ENCODE results near the gene NLGN2. TPM values are rescaled to one million over a fixed set of nuclear protein-coding genes. Genes with fewer than 3 reads are reported as not detected.
"Not testable (repeated sequence)": the region's sequence is repeated elsewhere in the genome, so short reads cannot be mapped to it uniquely, and the experiment has no call there.

The NLGN2 gene
- polyA plus RNA-seq (2012; ENCODE audit: insufficient read depth, insufficient read length) = 10.8 TPM

DNA sequence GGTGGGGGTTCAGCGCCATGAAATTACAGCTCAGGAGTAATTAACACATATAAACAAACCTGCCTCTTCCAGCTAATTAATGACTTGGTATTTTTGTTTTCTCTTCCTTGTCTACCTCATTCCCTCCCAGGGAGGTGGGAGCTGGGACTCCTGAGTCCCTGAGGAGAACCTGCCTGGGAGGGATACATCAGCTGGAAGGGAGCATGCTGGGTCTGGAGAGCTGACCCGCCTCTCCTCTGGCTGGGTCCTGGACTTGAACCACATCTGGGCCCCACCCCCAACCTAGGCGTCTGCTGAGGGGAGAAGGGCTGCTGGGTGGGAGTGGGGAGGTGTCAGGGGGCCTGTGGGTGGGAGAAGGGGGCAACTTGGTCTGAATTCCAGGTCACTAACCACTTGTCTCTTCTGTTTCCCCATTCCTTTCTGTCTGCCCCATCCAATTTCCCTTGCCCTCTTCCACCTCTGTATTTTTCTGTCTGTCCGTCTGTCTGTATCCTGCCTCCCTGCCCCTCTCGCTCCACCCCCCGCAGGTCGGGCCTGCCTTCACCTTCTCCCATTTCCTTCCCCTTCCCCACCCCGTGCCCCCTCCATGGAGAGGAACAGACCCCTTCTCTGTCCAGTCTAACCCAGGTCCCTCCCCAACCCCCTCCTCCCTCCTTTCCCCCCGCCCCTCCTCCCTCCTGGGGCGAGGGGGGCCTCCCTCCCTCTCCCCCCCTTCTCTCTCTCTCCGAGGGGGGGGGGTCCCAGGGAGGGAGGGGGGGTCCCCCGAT, at the start of gene NLGN2:
Gene NLGN2, plus strand, starts transcription at position 361 of the 767 bp plus-strand sequence. CDS start 411 bp downstream, outside the sequence.
- no peak within 1 kb of the TSS for H3K4me3 ChIP-seq (ENCODE audit: low read length)
- no peak for DNase-seq (ENCODE audit: low read depth, low spot score)

DNA sequence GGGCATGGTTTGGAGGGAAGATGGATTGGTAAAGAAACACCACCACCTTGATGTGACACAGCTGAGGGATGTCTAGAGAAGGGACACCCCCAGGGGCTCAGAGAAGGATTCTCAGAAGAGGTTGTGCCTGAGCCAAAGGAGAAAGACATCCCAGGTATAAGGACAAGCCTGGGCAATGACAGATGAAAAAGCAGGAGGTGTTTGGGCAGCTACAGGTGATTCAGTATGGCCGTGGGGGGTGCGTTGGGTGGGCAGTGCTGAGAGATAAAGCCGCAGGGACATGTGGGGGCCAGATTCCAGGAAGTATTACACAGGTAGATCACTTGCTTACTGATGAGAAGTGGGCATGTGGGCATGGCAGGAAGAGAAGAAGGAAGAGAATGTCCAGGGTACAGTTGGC, 45.7 kb upstream of the NLGN2 start:
- no peak overlapping the region for H3K4me3 ChIP-seq (ENCODE audit: low read length)
- DNase-seq (ENCODE audit: low read depth, low spot score) = no peak

DNA sequence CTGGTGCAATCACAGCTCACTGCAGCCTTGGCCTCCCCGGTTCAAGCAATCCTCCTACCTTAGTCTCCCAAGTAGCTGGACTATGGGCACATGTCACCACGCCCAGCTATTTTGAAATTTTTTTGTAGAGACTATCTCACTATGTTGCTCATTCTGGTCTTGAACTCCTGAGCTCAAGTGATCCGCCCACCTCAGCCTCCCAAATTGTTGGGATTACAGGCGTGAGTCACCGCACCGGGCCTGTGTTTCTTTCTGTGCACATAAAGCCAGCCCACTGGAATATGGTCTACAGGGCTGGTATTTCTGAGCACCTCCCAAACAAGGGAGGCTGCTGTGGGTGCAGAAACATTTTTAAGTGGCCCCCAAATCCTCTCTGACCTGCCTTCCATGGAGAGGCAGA, 44.3 kb upstream of the NLGN2 start:
- no peak overlapping the region for H3K4me3 ChIP-seq (ENCODE audit: low read length)
- no peak for DNase-seq (ENCODE audit: low read depth, low spot score)

DNA sequence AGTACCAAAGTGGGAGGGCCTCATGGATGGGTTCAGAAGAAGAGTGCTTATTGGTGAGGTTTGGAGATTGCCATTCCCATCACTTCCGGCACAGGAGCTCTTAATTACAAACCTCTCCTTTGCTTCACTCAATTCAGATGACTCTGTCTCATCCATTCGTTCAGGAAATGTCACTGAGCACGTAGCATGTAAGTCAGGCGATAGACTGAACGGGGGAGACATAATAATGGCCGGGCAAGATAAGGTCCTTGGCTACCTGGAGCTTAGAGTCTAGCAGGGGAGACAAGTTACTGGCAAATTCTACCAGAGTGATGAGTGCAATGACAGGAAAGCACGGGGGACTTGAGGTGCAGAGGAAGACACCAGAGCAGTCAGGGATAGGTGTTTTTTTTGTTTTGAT, 41.7 kb upstream of the NLGN2 start:
- not testable (repeated sequence) for DNase-seq (ENCODE audit: low read depth, low spot score); H3K4me3 ChIP-seq (ENCODE audit: low read length)

DNA sequence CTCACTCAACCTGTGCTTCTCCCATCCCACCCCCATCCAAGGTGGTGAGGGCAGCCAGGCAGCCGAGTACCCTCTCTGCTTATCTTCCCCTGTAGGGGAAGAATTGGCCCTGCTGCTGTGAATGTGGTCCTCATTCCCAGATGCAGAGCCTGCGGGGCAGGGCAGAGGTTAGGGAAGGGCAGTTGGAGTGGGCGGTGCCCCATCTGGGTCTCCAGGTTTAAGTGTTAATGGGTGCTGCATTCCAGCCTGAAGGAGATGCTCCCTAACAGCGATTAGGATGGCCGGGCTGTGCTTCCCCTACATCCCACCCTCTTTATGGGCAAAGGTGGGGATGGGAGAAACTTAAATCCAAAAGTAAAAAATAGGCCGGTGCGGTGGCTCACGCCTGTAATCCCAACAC, 40.6 kb upstream of the NLGN2 start:
- no peak for DNase-seq (ENCODE audit: low read depth, low spot score)
- H3K4me3 ChIP-seq (ENCODE audit: low read length) = no peak overlapping the region

DNA sequence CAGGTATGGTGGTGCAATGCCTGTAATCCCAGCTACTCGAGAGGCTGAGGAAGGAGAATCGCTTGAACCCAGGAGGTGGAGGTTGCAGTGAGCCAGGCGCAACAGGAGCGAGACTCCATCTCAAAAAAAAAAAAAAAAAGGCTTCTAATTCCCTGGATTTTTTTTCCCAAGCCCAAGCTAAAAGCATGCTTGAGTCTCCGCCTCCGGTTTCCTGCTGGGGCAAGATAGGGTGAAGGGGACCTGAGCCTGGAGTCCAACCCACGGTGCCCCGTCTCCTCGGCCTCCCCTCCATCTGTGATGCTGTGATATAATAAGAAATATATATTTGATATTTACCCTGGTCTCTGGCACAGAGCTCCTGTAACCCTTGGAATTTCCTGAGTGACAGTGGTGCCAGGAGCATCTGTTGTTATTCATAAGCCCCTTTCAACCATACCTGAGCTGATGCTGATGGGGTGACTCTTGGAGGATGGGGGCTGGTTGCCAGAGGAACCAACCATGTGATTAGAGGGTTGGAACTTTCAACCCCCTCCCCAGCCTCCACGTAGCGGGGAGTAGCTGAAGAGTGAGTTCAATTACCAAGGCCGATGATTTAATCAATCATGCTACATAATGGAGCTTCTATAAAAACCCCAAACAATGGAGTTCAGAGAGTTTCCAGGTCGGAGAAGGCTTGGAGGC, 39.6 kb upstream of the NLGN2 start:
- no peak for DNase-seq (ENCODE audit: low read depth, low spot score)
- H3K4me3 ChIP-seq (ENCODE audit: low read length) = no peak overlapping the region

DNA sequence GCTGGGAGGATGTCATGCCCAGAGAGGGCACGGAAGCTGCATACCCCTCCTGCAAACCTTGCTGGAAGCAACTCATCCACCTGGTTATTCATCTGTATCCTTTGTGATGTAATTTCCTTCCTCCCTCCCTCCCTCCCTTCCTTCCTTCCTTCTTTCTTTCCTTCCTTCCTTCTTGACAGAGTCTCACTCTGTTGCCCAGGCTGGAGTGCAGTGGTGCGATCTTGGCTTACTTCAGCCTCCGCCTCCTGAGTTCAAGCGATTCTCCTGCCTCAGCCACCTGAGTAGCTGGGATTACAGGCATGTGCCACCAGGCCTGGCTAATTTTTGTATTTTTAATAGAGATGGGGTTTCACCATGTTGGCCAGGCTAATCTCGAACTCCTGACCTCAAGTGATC, 39.0 kb upstream of the NLGN2 start:
- not testable (repeated sequence) for H3K4me3 ChIP-seq (ENCODE audit: low read length); DNase-seq (ENCODE audit: low read depth, low spot score)

DNA sequence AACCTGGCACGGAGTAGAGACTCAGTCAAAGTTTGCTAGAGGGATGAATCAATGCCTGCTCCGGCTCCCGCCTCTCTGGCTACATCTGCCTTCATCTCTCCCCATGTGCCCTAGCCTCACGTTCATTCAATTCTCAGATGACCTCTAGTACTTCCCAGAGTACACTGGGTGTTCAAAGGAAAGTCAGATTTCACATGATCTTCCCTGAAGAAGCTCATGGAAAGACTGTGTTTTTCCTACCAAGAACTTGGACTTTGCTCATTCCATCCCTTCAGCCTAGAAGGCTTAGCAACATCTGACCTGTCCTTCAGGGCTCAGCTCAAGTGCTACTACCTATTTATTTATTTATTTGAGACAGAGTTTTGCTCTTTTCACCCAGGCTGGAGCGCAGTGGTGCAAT, 37.8 kb upstream of the NLGN2 start:
- no peak overlapping the region for H3K4me3 ChIP-seq (ENCODE audit: low read length)
- no peak for DNase-seq (ENCODE audit: low read depth, low spot score)

DNA sequence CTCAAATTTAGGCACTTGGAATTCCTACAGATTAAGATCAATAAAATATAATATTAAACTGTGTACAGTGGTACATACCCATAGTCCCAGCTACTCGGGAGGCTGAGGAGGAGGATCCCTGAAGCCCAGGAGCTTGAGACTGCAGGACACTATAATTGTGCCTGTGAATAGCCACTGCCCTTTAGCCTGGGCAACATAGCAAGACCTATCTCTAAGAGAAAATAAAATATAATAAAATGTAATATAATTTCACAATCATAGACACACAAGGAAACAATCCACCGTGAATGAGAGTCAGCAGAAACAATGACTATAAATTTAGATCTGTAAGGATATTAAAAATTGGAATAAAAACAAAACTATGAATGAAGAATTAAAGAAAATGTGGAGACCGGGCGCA, 36.8 kb upstream of the NLGN2 start:
- DNase-seq (ENCODE audit: low read depth, low spot score) = no peak

DNA sequence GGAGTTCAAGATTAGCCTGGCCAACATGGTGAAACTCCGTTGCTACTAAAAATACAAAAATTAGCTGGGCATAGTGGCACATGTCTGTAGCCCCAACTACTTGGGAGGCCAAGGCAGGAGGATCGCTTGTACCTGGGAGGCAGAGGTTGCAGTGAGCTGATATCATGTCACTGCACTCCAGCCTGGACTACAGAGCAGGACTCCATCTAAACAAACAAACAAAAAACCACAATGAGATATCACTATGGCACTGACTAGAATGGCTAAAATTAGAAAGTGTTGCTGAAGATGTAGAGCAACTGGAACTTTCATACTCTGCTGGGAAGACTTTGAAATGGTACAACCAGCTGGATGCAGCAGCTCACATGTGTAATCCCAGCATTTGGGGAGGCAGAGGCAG, 33.3 kb upstream of the NLGN2 start:
- no peak overlapping the region for H3K4me3 ChIP-seq (ENCODE audit: low read length)
- no peak for DNase-seq (ENCODE audit: low read depth, low spot score)

More for the DNA sequence above, 36.8 kb upstream of the NLGN2 start:
- H3K4me3 ChIP-seq (ENCODE audit: low read length) = no peak overlapping the region

DNA sequence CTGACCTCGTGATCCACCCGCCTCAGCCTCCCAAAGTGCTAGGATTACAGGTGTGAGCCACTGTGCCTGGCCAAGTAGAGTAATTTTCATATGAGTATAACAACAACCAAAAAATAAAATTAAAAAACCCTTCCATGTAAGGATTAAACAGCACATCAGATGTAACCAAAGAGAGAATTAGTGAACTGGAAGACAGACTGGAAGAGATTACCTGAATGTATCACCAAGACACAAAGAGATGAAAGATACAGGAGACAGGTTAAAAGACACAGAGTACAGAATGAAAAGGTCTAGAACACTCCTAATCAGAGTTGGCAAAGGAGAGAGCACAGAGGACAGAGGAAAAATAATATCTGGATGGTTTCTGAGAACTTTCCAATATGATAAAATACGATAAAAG, 28.5 kb upstream of the NLGN2 start:
- no peak overlapping the region for H3K4me3 ChIP-seq (ENCODE audit: low read length)
- no peak for DNase-seq (ENCODE audit: low read depth, low spot score)

DNA sequence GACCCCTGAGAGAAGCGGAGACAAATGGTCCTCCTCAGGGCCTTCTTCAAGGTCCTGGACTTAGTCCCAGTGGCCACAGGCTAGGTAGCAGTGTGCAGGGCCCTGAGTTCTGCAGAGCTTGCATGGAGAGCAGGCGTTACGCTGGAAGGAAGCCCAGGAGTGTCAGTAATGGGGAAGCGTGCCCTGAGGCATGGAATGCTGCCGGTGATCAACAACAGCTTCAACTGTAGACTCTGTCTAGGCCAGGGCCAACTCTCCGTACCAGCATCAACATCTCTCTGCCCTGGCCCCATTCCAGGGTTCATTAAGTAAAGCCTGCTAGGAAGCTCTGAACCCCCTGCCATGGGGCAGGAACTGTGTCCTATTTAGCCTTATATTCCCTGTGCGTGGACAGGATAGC, 27.3 kb upstream of the NLGN2 start:
- no peak for DNase-seq (ENCODE audit: low read depth, low spot score)
- H3K4me3 ChIP-seq (ENCODE audit: low read length) = no peak overlapping the region

DNA sequence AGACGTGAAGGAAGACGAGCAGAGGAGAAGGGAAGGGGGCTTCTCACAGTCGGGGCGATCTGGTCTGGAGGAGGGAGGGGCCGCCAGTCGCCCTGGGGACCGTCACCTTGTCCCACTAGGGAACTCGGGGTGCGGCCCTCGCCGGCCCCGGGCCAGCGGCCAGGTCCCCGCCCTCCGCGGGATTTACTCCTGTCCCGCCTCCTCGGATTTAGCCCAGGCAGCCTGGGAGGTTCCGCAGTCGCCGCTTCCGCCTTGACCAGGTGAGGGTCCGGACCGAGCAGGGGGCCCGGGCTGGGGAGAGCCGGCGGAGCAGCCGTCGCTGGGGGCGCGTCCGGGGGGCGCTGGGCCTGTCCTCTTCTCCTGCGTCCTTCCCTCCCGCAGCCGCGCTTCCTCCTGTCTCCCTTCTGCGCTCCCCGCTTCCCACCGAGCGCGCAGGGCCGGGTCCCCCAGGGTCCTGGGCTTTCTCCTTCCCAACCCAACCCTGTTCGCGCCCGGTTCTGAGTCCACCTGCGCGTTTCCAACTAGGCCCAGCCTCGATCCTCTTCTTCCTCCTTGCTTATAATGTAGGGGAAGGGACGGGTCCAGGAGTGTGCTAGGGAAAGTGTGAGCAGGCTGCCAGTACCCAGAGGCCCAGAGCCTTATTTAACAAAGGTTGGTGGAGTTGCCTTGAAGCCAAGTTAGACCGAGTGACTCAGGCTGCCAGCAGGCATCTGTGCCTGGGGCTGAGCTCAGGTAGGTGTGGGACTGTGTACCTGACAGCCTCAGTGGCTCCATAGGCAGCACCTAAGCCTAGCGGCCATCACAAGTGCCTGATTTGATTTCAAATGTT, 26.6 kb upstream of the NLGN2 start, which contains the start of gene TNK1:
Gene TNK1, plus strand, starts transcription at position 235 of the 829 bp plus-strand sequence. CDS start 1,838 bp downstream, outside the sequence.
- no peak within 1 kb of the TSS for H3K4me3 ChIP-seq (ENCODE audit: low read length)
- DNase-seq (ENCODE audit: low read depth, low spot score) = no peak

DNA sequence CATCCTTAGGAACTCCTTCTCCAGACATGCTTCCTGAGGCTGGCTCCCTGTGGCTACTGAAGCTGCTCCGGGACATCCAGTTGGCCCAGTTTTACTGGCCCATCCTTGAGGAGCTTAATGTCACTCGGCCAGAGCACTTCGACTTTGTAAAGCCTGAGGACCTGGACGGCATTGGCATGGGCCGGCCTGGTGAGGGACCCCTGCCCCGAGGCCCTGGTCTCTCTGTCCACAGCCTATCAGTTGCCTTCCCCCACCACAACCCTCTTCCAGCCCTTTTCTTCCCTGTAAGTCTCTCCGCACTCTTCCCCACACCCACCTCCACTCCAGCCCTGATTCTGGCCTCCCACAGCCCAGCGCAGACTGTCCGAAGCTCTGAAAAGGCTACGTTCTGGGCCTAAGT, 24.7 kb upstream of the NLGN2 start:
- no peak for DNase-seq (ENCODE audit: low read depth, low spot score)
- H3K4me3 ChIP-seq (ENCODE audit: low read length) = no peak overlapping the region

DNA sequence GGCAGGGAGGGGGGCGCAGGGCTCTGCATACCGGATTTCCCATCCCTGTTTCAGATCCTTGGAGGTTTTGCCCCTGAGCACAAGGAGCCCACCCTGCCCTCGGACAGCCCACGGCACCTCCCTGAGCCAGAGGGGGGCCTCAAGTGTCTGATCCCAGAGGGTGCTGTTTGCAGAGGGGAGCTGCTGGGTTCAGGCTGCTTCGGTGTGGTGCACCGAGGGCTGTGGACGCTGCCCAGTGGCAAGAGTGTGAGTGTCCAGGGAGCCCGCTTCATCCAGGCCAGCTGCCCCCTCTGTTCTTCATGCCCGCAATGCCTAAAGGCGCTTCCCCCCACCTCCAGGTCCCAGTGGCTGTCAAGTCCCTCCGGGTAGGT, 24.3 kb upstream of the NLGN2 start:
- peak overlapping the region; percentile 60; the same call in 1 of the 2 replicates for H3K4me3 ChIP-seq (ENCODE audit: low read length)
- DNase-seq (ENCODE audit: low read depth, low spot score) = no peak

DNA sequence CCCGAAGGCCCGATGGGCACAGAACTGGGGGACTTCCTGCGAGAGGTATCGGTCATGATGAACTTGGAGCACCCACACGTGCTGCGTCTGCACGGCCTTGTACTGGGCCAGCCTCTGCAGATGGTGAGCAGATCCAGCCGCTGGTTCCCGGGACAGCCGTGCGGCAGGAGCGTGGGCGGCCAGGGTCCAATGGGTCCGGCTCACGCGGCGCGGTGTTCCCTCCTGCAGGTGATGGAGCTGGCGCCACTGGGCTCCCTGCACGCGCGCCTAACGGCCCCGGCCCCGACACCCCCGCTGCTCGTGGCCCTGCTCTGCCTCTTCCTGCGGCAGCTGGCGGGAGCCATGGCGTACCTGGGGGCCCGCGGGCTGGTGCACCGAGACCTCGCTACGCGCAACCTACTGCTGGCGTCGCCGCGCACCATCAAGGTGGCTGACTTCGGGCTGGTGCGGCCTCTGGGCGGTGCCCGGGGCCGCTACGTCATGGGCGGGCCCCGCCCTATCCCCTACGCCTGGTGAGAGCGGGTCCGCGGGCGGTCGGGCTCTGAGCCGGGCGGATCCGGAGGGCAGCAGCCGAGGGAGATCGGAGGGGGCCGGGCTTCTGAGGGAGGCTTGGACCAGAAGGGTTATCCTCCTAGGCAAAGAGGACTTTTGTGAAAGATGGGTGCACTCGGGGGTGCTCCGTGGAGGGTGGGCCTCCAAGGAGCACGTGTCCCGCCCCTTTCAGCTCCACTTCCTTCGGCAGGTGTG, 23.7 kb upstream of the NLGN2 start:
- peak; percentile 54 for DNase-seq (ENCODE audit: low read depth, low spot score)
- H3K4me3 ChIP-seq (ENCODE audit: low read length) = peak overlapping the region; percentile 60

DNA sequence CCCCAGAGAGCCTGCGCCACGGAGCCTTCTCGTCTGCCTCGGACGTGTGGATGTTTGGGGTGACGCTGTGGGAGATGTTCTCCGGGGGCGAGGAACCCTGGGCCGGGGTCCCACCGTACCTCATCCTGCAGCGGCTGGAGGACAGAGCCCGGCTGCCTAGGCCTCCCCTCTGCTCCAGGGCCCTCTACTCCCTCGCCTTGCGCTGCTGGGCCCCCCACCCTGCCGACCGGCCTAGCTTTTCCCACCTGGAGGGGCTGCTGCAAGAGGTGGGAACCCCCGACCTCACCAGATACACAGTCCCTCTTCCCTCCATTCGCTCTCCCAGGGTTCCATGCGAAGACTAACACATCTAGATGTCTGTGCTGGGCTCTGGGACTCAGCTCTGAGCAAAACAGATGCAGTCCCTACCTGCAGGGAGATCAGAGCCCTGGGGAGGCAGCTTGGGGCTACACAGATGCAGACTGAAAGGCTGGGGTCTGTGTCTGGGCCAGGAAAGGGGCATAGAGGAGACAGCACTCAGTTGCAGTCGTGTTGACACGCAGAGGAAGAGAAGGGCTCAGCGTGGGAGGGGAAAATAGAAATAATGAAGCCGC, 23.1 kb upstream of the NLGN2 start:
- DNase-seq (ENCODE audit: low read depth, low spot score) = no peak
- peak overlapping the region; percentile 60 for H3K4me3 ChIP-seq (ENCODE audit: low read length)

DNA sequence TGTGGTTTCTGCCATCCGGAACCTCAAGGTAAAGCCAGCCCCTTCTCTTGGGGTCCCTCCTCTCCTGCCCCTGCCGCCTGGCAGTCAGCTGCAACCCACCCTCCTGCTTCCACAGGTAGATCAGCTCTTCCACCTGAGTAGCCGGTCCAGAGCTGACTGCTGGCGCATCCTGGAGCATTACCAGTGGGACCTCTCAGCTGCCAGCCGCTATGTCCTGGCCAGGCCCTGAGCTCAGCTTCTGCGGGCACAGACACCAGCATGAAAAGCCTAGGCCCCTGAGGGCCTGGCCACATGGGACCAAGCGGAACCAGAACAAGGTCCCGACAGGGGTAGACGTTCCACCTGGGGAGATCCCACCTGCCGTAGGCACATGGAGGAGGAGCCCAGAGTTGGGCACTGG, 18.8 kb upstream of the NLGN2 start:
- no peak overlapping the region for H3K4me3 ChIP-seq (ENCODE audit: low read length)
- DNase-seq (ENCODE audit: low read depth, low spot score) = no peak

Measured in Jurkat, Clone E6-1 (cell line).